ENCODE measurements around the gene DNM3.

The DNM3 gene

GRCh38 chr1:172238965-172239364 lies 397.7 kb downstream of the DNM3 start:
- DNase-seq (ENCODE audit: low spot score) = no peak

- no peak for DNase-seq (ENCODE audit: low spot score)
Observed at GRCh38 chr1:172239901-172240300, 398.6 kb downstream of the DNM3 start.

GRCh38 chr1:172241540-172241939 lies 400.2 kb downstream of the DNM3 start:
- DNase-seq (ENCODE audit: low spot score) = no peak

GRCh38 chr1:172244865-172245264 lies 403.6 kb downstream of the DNM3 start:
- DNase-seq (ENCODE audit: low spot score) = no peak

GRCh38 chr1:172245788-172246187 lies 404.5 kb downstream of the DNM3 start:
- DNase-seq (ENCODE audit: low spot score) = no peak

GRCh38 chr1:172246521-172247390 lies 405.5 kb downstream of the DNM3 start:
- DNase-seq (ENCODE audit: low spot score) = no peak

GRCh38 chr1:172251486-172251885 lies 410.2 kb downstream of the DNM3 start:
- no peak for DNase-seq (ENCODE audit: low spot score)

- DNase-seq (ENCODE audit: low spot score) = no peak
Observed at GRCh38 chr1:172252321-172252720, 411.0 kb downstream of the DNM3 start.

GRCh38 chr1:172252958-172253357 lies 411.7 kb downstream of the DNM3 start:
- no peak for DNase-seq (ENCODE audit: low spot score)

- no peak for DNase-seq (ENCODE audit: low spot score)
Observed at GRCh38 chr1:172254521-172255222, 413.4 kb downstream of the DNM3 start.

- DNase-seq (ENCODE audit: low spot score) = no peak
Observed at GRCh38 chr1:172255223-172255560, 413.9 kb downstream of the DNM3 start.

GRCh38 chr1:172265905-172266304 lies 424.6 kb downstream of the DNM3 start:
- DNase-seq (ENCODE audit: low spot score) = no peak

GRCh38 chr1:172266528-172267174 lies 425.4 kb downstream of the DNM3 start:
- no peak for DNase-seq (ENCODE audit: low spot score)

GRCh38 chr1:172268237-172268636 lies 426.9 kb downstream of the DNM3 start:
- no peak for DNase-seq (ENCODE audit: low spot score)

GRCh38 chr1:172269084-172269483 lies 427.8 kb downstream of the DNM3 start:
- DNase-seq (ENCODE audit: low spot score) = no peak

GRCh38 chr1:172269644-172270043 lies 428.3 kb downstream of the DNM3 start:
- no peak for DNase-seq (ENCODE audit: low spot score)

- no peak for DNase-seq (ENCODE audit: low spot score)
Observed at GRCh38 chr1:172270605-172271004, 429.3 kb downstream of the DNM3 start.

- DNase-seq (ENCODE audit: low spot score) = no peak
Observed at GRCh38 chr1:172272087-172272486, 430.8 kb downstream of the DNM3 start.

GRCh38 chr1:172273647-172274396 lies 432.5 kb downstream of the DNM3 start:
- no peak for DNase-seq (ENCODE audit: low spot score)

- no peak for DNase-seq (ENCODE audit: low spot score)
Observed at GRCh38 chr1:172275478-172275877, 434.2 kb downstream of the DNM3 start.

- no peak for DNase-seq (ENCODE audit: low spot score)
Observed at GRCh38 chr1:172276120-172276818, 435.0 kb downstream of the DNM3 start.

- DNase-seq (ENCODE audit: low spot score) = no peak
Observed at GRCh38 chr1:172277275-172277674, 436.0 kb downstream of the DNM3 start.

All from iPS-NIHi11 (cell line).